ENCODE measurements around the gene RPS6KB2.

Gene RPS6KB2

DNA sequence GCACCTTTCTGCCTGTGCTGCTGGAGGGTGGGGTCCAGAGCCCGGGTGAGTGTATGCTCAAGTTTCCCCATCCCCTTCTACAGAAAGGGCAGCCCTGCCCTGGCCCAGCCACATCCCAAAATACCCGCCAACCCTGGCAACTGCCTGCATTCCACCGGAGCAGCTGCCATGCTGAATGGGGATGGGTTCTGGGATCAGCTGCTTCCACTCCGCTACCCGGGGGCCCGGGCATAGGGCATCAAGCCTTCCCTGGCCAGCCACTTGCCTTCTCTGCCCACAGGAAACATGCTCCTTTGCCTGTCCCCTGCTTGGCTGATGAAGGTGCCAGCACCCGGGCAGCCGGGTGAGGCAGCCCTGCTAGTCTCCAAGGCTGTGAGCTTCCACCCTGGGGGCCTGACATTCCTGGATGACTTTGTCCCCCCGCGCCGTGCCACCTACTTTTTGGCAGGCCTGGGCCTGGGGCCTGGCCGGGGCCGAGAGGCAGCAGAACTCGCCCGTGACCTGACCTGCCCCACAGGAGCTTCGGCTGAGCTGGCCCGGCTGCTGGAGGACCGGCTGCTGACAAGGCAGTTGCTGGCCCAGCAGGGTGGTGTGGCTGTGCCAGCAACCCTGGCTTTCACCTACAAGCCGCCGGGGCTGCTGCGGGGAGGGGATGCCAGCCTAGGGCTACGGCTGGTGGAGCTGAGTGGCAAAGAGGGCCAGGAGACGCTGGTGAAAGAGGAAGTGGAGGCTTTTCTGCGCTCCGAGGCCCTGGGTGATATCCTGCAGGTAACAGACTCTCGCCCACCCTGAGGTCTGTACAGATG, 9.6 kb upstream of the RPS6KB2 start:
- no peak for TF ChIP-seq CEBPB (IDR thresholded peaks at IDR 0.05)
- peak; percentile 24; the same call in 1 of the 2 replicates for TF ChIP-seq NFIC (IDR thresholded peaks at IDR 0.05)

DNA sequence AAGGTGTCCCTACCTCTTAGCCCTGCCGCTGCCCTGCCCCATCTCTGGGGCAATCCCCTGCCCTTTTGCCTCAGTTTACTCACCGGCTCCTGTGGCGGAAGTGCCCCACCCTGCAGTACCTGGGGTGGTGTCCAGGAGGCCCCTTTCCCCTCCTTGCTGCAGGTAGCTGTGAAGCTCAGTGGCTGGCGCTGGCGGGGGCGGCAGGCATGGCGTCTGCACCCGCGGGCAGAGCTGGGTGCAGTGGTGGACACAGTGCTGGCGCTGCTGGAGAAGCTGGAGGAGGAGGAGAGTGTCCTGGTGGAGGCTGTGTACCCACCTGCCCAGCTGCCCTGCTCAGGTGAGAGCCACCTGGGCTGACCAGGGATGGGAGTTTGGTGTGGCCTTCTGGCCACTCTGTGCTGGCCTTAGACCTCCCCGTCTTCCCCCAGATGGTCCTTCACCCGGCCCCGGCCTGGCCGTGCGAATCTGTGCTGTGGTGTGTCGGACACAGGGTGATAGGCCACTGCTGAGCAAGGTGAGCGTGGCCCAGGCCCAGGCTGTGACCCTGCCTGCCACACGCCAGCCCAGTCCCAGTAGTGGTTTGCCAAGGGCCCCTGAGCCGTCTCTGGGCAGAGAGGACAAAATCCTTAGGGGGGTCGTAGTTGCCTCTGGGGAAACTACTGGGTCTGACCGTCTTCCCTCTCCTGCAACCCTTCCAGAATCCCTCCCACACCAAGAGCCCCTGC, 8.8 kb upstream of the RPS6KB2 start:
- TF ChIP-seq RAD21 (IDR thresholded peaks at IDR 0.05; ENCODE audit: low read depth) (no peak), CREB1 (IDR thresholded peaks at IDR 0.05; ENCODE audit: low read depth) (no peak), NFIC (IDR thresholded peaks at IDR 0.05) (no peak), CEBPB (IDR thresholded peaks at IDR 0.05) (no peak), FOXM1 (IDR thresholded peaks at IDR 0.05; ENCODE audit: borderline replicate concordance, low read depth) (no peak), TEAD4 (IDR thresholded peaks at IDR 0.05) (no peak), TCF12 (IDR thresholded peaks at IDR 0.05; ENCODE audit: low read depth) (no peak), EGR1 (IDR thresholded peaks at IDR 0.05) (no peak), YY1 (IDR thresholded peaks at IDR 0.05; ENCODE audit: low read depth) (no peak), EP300 (IDR thresholded peaks at IDR 0.05; ENCODE audit: borderline replicate concordance) (no peak)
- TF ChIP-seq, protein P1, sequence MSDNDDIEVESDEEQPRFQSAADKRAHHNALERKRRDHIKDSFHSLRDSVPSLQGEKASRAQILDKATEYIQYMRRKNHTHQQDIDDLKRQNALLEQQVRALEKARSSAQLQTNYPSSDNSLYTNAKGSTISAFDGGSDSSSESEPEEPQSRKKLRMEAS (IDR thresholded peaks at IDR 0.05): no peak
- TF ChIP-seq, protein P2, sequence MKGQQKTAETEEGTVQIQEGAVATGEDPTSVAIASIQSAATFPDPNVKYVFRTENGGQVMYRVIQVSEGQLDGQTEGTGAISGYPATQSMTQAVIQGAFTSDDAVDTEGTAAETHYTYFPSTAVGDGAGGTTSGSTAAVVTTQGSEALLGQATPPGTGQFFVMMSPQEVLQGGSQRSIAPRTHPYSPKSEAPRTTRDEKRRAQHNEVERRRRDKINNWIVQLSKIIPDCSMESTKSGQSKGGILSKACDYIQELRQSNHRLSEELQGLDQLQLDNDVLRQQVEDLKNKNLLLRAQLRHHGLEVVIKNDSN (IDR thresholded peaks at IDR 0.05): no peak

DNA sequence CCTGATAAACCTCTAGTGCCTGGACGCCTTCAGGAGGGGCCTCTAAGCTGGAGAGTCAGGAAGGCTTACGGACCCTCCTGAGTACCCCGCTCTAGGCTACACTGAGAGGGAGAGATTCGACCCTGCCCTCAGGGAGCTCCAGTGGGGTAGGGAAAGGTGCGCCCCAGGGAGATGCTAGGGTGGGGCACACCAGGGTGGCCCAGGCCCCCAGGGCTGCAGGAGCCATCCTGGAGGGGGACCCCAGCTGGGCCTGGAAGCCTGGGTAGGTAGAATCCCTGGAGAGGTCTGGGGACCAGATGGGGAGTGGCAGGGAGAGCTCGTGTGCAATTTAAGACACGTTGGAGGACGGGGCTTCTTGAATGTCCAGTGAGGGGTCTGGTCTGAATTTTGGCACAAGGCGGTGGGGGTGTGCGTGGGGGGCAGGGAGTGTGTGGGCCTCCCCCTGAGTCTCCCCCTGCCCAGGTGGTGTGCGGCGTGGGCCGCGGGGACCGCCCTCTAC, 8.1 kb upstream of the RPS6KB2 start:
- TF ChIP-seq CEBPB (IDR thresholded peaks at IDR 0.05) (no peak), EP300 (IDR thresholded peaks at IDR 0.05; ENCODE audit: borderline replicate concordance) (no peak), EGR1 (IDR thresholded peaks at IDR 0.05) (no peak), FOXM1 (IDR thresholded peaks at IDR 0.05; ENCODE audit: borderline replicate concordance, low read depth) (no peak), NFIC (IDR thresholded peaks at IDR 0.05) (no peak), TEAD4 (IDR thresholded peaks at IDR 0.05) (no peak), ZBTB7A (IDR thresholded peaks at IDR 0.05; ENCODE audit: low read depth) (no peak; the same call in 1 of the 2 replicates), CREB1 (IDR thresholded peaks at IDR 0.05; ENCODE audit: low read depth) (no peak), TAF1 (IDR thresholded peaks at IDR 0.05; ENCODE audit: low read depth) (no peak), TCF12 (IDR thresholded peaks at IDR 0.05; ENCODE audit: low read depth) (no peak), RAD21 (IDR thresholded peaks at IDR 0.05; ENCODE audit: low read depth) (no peak)
- TF ChIP-seq, protein P1 (IDR thresholded peaks at IDR 0.05): no peak
- TF ChIP-seq, protein P2 (IDR thresholded peaks at IDR 0.05): no peak
- TF ChIP-seq, protein P3, sequence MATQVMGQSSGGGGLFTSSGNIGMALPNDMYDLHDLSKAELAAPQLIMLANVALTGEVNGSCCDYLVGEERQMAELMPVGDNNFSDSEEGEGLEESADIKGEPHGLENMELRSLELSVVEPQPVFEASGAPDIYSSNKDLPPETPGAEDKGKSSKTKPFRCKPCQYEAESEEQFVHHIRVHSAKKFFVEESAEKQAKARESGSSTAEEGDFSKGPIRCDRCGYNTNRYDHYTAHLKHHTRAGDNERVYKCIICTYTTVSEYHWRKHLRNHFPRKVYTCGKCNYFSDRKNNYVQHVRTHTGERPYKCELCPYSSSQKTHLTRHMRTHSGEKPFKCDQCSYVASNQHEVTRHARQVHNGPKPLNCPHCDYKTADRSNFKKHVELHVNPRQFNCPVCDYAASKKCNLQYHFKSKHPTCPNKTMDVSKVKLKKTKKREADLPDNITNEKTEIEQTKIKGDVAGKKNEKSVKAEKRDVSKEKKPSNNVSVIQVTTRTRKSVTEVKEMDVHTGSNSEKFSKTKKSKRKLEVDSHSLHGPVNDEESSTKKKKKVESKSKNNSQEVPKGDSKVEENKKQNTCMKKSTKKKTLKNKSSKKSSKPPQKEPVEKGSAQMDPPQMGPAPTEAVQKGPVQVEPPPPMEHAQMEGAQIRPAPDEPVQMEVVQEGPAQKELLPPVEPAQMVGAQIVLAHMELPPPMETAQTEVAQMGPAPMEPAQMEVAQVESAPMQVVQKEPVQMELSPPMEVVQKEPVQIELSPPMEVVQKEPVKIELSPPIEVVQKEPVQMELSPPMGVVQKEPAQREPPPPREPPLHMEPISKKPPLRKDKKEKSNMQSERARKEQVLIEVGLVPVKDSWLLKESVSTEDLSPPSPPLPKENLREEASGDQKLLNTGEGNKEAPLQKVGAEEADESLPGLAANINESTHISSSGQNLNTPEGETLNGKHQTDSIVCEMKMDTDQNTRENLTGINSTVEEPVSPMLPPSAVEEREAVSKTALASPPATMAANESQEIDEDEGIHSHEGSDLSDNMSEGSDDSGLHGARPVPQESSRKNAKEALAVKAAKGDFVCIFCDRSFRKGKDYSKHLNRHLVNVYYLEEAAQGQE (IDR thresholded peaks at IDR 0.05; ENCODE audit: low read depth): no peak

DNA sequence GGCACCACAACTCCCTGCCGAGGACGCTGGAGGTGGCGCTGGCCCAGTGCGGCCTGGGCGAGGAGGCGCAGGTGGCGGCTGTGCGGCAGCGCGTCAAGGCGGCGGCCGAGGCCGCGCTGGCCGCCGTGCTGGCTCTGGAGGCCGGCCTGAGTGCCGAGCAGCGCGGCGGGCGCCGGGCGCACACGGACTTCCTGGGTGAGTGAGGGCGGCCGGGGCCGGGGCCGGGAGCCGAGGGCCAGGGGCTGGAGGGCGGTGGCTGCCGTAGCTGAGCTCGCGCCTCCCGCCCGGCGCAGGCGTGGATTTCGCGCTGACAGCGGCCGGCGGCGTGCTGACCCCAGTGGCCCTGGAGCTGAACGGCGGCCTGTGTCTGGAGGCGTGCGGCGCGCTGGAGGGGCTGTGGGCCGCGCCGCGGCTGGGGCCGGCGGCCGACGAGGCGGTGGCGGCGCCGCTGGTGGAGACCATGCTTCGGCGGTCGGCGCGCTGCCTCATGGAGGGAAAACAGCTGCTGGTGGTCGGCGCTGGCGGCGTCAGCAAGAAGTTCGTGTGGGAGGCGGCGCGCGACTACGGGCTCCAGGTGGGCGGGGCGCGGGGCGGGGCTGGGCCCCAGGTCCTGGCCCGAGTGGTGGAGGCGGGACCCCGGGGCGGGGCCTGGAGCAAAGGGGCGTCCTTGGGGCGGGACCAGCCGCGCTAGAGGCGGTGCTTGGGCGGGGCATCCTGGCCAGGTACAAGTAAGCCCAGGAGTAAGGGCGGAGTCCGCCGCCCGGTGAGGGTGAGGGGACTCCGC, 7.5 kb upstream of the RPS6KB2 start:
- TF ChIP-seq ZBTB7A (IDR thresholded peaks at IDR 0.05; ENCODE audit: low read depth) (no peak), TEAD4 (IDR thresholded peaks at IDR 0.05) (no peak), TAF1 (IDR thresholded peaks at IDR 0.05; ENCODE audit: low read depth) (peak; percentile 47; the same call in 1 of the 2 replicates)
- TF ChIP-seq, protein P2 (IDR thresholded peaks at IDR 0.05): 0 out of 2 replicates have a peak, but pooled peaks have one; percentile 3
- TF ChIP-seq, protein P1 (IDR thresholded peaks at IDR 0.05): peak; percentile 63; the same call in 1 of the 2 replicates

DNA sequence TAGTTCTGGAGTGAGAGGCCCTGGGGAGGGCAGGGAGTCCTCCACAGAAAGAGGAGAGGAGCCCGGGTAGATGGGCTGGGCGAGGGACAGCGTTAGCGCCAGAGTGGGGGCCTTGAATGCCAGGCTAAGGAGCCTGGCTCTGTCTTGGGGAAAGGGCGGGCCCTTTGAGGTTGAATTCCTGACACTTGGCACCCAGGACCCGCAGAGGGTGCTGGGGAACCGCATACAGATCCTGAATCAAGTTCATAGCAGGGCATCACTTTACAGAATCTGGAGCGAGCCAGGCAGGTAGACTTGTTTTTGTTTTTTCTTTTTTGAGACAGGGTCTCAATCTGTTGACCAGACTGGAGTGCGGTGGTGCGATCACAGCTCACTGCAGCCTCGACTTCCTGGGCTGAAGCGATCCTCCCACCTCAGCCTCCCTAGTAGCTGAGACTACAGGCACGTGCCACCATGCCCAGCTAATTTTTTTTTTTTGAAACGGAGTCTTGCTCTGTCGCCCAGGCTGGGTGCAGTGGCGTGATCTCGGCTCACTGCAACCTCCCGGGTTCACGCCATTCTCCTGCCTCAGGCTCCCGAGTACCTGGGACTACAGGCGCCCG, 6.8 kb upstream of the RPS6KB2 start:
- TF ChIP-seq ZBTB7A (IDR thresholded peaks at IDR 0.05; ENCODE audit: low read depth): no peak
- no peak for TF ChIP-seq CREB1 (IDR thresholded peaks at IDR 0.05; ENCODE audit: low read depth)
- TF ChIP-seq YY1 (IDR thresholded peaks at IDR 0.05; ENCODE audit: low read depth): no peak
- TF ChIP-seq, protein P3 (IDR thresholded peaks at IDR 0.05; ENCODE audit: low read depth): no peak
- TF ChIP-seq, protein P2 (IDR thresholded peaks at IDR 0.05): no peak
- no peak for TF ChIP-seq EP300 (IDR thresholded peaks at IDR 0.05; ENCODE audit: borderline replicate concordance)
- no peak for TF ChIP-seq RAD21 (IDR thresholded peaks at IDR 0.05; ENCODE audit: low read depth)
- no peak for TF ChIP-seq TCF12 (IDR thresholded peaks at IDR 0.05; ENCODE audit: low read depth)
- TF ChIP-seq FOXM1 (IDR thresholded peaks at IDR 0.05; ENCODE audit: borderline replicate concordance, low read depth): no peak
- TF ChIP-seq, protein P1 (IDR thresholded peaks at IDR 0.05): no peak
- no peak for TF ChIP-seq TEAD4 (IDR thresholded peaks at IDR 0.05)

All from Ishikawa (cell line).